Testis (tissue), 3 donors: ENCODE data around the gene SORT1. TPM values are rescaled to one million over a fixed set of nuclear protein-coding genes. Genes with fewer than 3 reads are reported as not detected.

Experiments
- DNase-seq: peaks from one replicate; pipeline ENCODE4 v3.0.0-alpha.2; 2019
- H3K27ac ChIP-seq, 2 donors: fragments of 200-600 bp; sonication (generic); one replicate each; pipeline ENCODE4 v1.5.1; 2019
- H3K27me3 ChIP-seq: fragments of 200-600 bp; sonication (generic); one replicate; pipeline ENCODE4 v1.5.1; 2019
- H3K36me3 ChIP-seq: fragments of 200-600 bp; sonication (generic); one replicate; pipeline ENCODE4 v1.5.1; 2017; ENCODE audit warnings: low read depth; ENCODE audit errors: missing control alignments
- H3K4me1 ChIP-seq: fragments of 200-600 bp; sonication (generic); one replicate; pipeline ENCODE4 v1.5.1; 2019
- H3K4me3 ChIP-seq, 2 donors: fragments of 200-600 bp; sonication (generic); one replicate each; pipeline ENCODE4 v1.5.1; 2017 to 2019
- H3K9me3 ChIP-seq: fragments of 200-600 bp; sonication (generic); one replicate; pipeline ENCODE4 v1.5.1; 2017
- CTCF ChIP-seq, 3 experiments: fragments of 450-650 bp in 2 of 3; fragments of 200-600 bp in 1 of 3; sonication (generic) in 1 of 3; IDR thresholded peaks; one replicate each; pipeline ENCODE4 v1.5.1; 2016 to 2019; ENCODE audit warnings: antibody characterized with exemption in 3 of 3, mild to moderate bottlenecking in 2 of 3, moderate library complexity in 1 of 3
- POLR2A ChIP-seq: fragments of 450-650 bp; IDR thresholded peaks from one replicate; pipeline ENCODE4 v1.6.1; 2017; ENCODE audit warnings: antibody characterized with exemption, mild to moderate bottlenecking, moderate library complexity
- WGBS, 2 donors: methylation state at CpG; one replicate each; pipeline ENCODE4 v1.1.5; 2018; 5-methylcytosine and 5-hydroxymethylcytosine counted together
- intact Hi-C: fragments of 100-400 bp; cut with DNase I; formaldehyde crosslinking; loops from one replicate; pipeline ENCODE4 v1.15.1; 2023; ENCODE audit warnings: low total_unique reads
- polyA plus RNA-seq: library from polyadenylated mRNA; stranded (reverse); fragments of 350-450 nt; fragmentation: Illumina TruSeq; extraction: RNeasy Lipid Tissue Mini Kit (QIAGEN cat#74804); gene quantifications from one replicate; pipeline ENCODE4 v1.2.3, GENCODE V29; 2014; ENCODE audit warnings: low read depth, low replicate concordance; ENCODE audit not compliant: insufficient read depth
- total RNA-seq, 2 donors: library from RNA; depleted of rRNA; stranded (reverse); fragments of >200 nt; gene quantifications; one replicate each; pipeline ENCODE4 v1.2.3, GENCODE V29; 2016

SORT1 gene
- total and polyA plus RNA-seq, 3 donors from 2014 or later: 110 to 212 (median 174) TPM

- TF ChIP-seq POLR2A (no peak), CTCF (IDR thresholded peaks at IDR 0.05) (no peak)
- no peaks in the 10 kb centered on the region for H3K27me3 ChIP-seq
- H3K4me1 ChIP-seq: peaks cover 3% of the 10 kb centered on the region
- DNase-seq: no peak
- 94 to 100% methylated on average over 3 to 4 of the region's 4 CpGs for WGBS, 2 donors
- H3K27ac ChIP-seq: no peak overlapping the region
- no peaks in the 10 kb centered on the region for H3K9me3 ChIP-seq
- intact Hi-C loops: no loop called here
- H3K4me3 ChIP-seq: no peak overlapping the region
- H3K36me3 ChIP-seq: no peaks in the 10 kb centered on the region
These were observed 132.7 kb downstream of the SORT1 start for GRCh38 chr1:109265016-109265415.

- no peaks in the 10 kb centered on the region for H3K36me3 ChIP-seq
- TF ChIP-seq POLR2A (no peak), CTCF (IDR thresholded peaks at IDR 0.05) (no peak)
- DNase-seq: no peak
- H3K27ac ChIP-seq: no peak overlapping the region
- 79 to 100% methylated on average over 1 to 9 of the region's 9 CpGs for WGBS, 2 donors
- H3K9me3 ChIP-seq: no peaks in the 10 kb centered on the region
- peaks cover 10% of the 10 kb centered on the region for H3K4me1 ChIP-seq
- H3K27me3 ChIP-seq: no peaks in the 10 kb centered on the region
- H3K4me3 ChIP-seq: no peak overlapping the region
- intact Hi-C loops: loop anchor here (5.0 kb wide), 1 partner anchor 138 kb away; no protein-coding TSS in a partner anchor
These were observed 133.4 kb downstream of the SORT1 start for GRCh38 chr1:109264379-109264755.

DNA sequence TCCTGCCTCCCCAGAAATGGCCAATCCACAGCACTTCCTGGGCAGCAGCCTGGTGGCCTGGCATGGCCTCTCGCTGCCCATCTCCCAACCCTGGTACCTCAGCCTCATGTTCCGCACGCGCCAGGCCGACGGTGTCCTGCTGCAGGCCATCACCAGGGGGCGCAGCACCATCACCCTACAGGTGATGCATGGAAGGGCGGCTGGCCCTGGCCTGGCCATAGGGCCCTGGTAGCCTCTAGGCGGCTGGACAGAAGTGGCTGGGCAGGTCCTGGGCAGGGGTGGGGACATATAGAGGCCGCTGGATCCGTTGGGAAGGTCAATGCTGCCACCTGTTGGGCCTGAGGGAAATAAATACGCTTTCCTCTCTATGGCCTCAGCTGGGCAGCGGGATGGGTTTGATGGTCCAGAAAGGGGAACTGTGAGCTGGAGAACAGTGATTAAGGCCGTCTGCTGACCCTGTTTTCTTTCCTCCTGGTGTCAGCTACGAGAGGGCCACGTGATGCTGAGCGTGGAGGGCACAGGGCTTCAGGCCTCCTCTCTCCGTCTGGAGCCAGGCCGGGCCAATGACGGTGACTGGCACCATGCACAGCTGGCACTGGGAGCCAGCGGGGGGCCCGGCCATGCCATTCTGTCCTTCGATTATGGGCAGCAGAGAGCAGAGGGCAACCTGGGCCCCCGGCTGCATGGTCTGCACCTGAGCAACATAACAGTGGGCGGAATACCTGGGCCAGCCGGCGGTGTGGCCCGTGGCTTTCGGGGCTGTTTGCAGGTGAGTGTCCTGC, 133.9 kb downstream of the SORT1 start:
- Histone ChIP-seq H3K27ac (no peak overlapping the region), H3K4me1 (peaks cover 16% of the 10 kb centered on the region), H3K27me3 (no peaks in the 10 kb centered on the region), H3K4me3 (no peak overlapping the region), H3K9me3 (no peaks in the 10 kb centered on the region), H3K36me3 (no peaks in the 10 kb centered on the region)
- intact Hi-C loops: loop anchor here (5.0 kb wide), 1 partner anchor 139 kb away; no protein-coding TSS in a partner anchor
- peak; percentile 93 for DNase-seq
- TF ChIP-seq POLR2A (no peak), CTCF (IDR thresholded peaks at IDR 0.05) (peak; percentile 93 to 100 (median 99))
- WGBS, 2 donors: 69% methylated on average over 10 to 29 of the region's 29 CpGs

- Histone ChIP-seq H3K4me3 (no peak overlapping the region), H3K27me3 (no peaks in the 10 kb centered on the region), H3K9me3 (no peaks in the 10 kb centered on the region), H3K27ac (no peak overlapping the region), H3K4me1 (peaks cover 16% of the 10 kb centered on the region), H3K36me3 (no peaks in the 10 kb centered on the region)
- intact Hi-C loops: loop anchor here (5.0 kb wide), 1 partner anchor 139 kb away; no protein-coding TSS in a partner anchor
- 97% methylated on average over 9 of the region's 12 CpGs; no CpG with 5 or more reads in 1 of the 2 donors for WGBS, 2 donors
- TF ChIP-seq POLR2A: no peak
- TF ChIP-seq CTCF (IDR thresholded peaks at IDR 0.05): no peak
- DNase-seq: no peak
These were observed 134.5 kb downstream of the SORT1 start for GRCh38 chr1:109263234-109263596.
